GM12874 (cell line): Measurements from ENCODE around the gene ESYT1.

ENCODE experiments used
- CTCF ChIP-seq: IDR thresholded peaks from 2 replicates; pipeline ENCODE4 v1.5.1; 2011; ENCODE audit warnings: low read depth, mild to moderate bottlenecking, control low read depth, low read length, moderate library complexity; ENCODE audit not compliant: insufficient read depth

Gene ESYT1, protein sequence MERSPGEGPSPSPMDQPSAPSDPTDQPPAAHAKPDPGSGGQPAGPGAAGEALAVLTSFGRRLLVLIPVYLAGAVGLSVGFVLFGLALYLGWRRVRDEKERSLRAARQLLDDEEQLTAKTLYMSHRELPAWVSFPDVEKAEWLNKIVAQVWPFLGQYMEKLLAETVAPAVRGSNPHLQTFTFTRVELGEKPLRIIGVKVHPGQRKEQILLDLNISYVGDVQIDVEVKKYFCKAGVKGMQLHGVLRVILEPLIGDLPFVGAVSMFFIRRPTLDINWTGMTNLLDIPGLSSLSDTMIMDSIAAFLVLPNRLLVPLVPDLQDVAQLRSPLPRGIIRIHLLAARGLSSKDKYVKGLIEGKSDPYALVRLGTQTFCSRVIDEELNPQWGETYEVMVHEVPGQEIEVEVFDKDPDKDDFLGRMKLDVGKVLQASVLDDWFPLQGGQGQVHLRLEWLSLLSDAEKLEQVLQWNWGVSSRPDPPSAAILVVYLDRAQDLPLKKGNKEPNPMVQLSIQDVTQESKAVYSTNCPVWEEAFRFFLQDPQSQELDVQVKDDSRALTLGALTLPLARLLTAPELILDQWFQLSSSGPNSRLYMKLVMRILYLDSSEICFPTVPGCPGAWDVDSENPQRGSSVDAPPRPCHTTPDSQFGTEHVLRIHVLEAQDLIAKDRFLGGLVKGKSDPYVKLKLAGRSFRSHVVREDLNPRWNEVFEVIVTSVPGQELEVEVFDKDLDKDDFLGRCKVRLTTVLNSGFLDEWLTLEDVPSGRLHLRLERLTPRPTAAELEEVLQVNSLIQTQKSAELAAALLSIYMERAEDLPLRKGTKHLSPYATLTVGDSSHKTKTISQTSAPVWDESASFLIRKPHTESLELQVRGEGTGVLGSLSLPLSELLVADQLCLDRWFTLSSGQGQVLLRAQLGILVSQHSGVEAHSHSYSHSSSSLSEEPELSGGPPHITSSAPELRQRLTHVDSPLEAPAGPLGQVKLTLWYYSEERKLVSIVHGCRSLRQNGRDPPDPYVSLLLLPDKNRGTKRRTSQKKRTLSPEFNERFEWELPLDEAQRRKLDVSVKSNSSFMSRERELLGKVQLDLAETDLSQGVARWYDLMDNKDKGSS

GRCh38 chr12:56127888-56128669 lies at the start of gene ESYT1:
TSS of gene ESYT1 (plus strand) at chr12:56128267. CDS start at chr12:56128320, 53 bp downstream.
- TF ChIP-seq CTCF: no peak

DNA sequence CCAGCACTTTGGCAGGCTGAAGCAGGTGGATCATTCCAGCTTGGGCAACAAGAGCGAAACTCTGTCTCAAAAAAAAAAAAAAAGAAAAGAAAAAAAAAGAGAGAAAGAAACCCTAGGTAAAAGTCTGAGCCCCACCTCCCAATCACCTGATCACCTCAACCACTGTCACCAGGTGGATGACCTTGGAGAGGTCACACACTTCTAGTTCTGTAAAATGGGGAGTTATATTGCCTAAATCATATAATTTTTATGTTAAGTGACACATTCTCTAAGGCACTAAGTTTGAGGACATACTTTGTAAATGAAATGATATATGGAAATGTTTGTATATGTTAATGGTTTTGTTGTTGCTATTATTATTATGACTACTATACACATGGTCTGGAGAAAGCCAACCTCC lies 49.6 kb upstream of the ESYT1 start:
- TF ChIP-seq CTCF: no peak

DNA sequence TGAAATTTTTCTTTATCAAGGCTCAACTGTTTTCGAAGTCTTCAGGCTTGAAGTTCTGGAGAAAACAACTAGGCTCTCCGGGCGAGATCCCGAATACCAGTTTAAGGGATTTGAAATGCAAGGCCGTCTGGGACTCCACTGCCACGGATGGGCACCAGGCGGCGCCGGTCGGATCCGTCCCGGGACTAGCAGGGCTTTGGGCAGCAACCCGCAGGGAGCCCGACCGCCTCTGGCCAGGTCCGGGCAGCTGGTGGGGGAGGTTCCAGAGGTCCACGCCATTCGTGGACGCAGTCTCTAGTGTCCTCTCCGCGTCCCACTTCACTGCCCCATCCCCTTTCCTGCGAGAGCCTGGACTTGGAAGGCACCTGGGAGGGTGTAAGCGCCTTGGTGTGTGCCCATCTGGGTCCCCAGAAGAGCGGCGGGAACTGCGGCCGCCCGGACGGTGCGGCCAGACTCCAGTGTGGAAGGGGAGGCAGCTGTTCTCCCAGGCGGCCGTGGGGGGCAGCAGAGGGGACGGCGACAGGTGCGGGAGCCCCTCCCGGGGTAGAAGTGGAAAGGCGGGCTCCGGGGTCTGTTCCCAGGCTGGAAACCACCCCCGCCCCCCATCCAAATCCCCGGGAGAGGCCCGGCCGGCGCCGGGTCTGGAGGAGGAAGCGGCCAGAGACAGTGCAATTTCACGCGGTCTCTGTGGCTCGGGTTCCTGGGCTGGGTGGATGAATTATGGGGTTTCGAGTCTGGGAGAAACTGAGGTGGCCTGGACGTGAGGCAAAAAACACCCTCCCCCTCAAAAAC lies 48.9 kb upstream of the ESYT1 start:
- peak; percentile 77 for TF ChIP-seq CTCF

DNA sequence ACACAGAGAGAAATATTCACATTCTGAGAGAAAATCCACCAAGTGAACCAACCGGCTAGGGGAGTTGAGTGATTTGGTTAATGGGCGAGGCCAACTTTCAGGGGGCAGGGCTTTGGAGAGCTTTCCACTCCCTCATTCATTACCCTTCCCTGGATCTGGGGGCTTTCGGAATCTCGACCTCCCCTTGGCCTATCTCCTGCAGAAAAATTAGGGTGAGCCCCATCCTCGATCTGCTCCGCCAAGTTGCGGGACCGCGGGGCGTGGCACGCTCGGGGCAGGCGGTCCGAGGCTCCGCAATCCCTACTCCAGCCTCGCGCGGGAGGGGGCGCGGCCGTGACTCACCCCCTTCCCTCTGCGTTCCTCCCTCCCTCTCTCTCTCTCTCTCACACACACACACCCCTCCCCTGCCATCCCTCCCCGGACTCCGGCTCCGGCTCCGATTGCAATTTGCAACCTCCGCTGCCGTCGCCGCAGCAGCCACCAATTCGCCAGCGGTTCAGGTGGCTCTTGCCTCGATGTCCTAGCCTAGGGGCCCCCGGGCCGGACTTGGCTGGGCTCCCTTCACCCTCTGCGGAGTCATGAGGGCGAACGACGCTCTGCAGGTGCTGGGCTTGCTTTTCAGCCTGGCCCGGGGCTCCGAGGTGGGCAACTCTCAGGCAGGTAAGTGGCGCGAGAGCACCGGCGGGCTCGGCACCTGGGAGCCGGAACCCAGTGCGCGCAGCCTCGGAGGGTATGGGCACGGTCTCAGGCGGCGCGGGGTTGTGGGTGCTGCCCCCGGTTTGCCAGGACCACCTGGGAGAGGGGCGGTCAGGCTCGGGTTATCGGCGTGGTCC lies 48.1 kb upstream of the ESYT1 start, which contains the start of gene ERBB3:
ERBB3 (plus strand) TSS at position 443 of the 833 bp plus-strand sequence; CDS start at position 579, 136 bp downstream.
- TF ChIP-seq CTCF: no peak

DNA sequence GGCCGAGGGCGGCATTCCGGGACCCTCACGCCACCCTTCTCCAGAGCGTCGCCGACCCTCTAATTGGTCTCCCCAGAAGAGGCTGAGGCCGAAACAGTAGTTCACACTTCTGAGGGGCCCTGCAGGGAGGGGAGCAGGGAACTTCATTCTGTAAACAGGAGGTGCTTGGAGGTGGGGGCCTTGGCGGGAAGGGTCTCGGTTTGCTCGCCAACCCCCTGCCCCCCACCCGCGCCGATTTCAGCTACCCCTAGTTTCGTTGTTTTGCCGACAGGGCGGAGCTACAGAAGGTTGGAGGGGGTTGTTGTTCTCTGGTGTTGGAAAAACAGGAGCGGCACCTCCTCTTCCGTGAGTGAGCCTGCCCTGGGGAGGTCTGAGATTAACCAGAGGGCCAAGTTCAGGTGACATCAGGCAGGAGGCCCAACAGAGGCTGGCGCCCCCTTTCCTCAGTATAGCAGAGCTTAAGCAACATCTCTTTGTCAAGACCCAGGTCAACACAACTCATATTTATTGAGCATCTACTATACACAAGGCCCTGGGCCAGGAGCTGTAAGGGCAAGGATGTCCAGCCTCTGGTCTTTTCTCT lies 47.4 kb upstream of the ESYT1 start:
- TF ChIP-seq CTCF: no peak
